Lower leg skin (tissue), 4 donors: ENCODE data around the gene CFL1. TPM values are rescaled to one million over a fixed set of nuclear protein-coding genes. Genes with fewer than 3 reads are reported as not detected.

Experiments
- DNase-seq, 2 donors: peaks; one replicate each; pipeline ENCODE4 v3.0.0-alpha.2; 2019; ENCODE audit warnings: low spot score in 2 of 2
- H3K4me3 ChIP-seq: fragments of 200-600 bp; sonication (generic); 2 replicates; pipeline ENCODE4 v1.5.1; 2017; ENCODE audit warnings: mild to moderate bottlenecking, low read depth; ENCODE audit not compliant: poor library complexity, severe bottlenecking
- POLR2A ChIP-seq, 2 donors: fragments of 450-650 bp; IDR thresholded peaks; one replicate each; pipeline ENCODE4 v1.6.1; 2016 to 2017; ENCODE audit warnings: antibody characterized with exemption in 2 of 2, mild to moderate bottlenecking in 1 of 2, moderate library complexity in 1 of 2
- WGBS, 2 donors: methylation state at CpG; one replicate each; pipeline ENCODE4 v1.1.5; 2018; 5-methylcytosine and 5-hydroxymethylcytosine counted together
- intact Hi-C: fragments of 100-400 bp; cut with DNase I; formaldehyde crosslinking; loops from one replicate; pipeline ENCODE4 v1.15.0; 2023; ENCODE audit warnings: low total_unique reads
- total RNA-seq, 4 donors: library from RNA; depleted of rRNA; stranded (reverse); fragments of >200 nt; gene quantifications; one replicate each; pipeline ENCODE4 v1.1.0, GENCODE V29; 2016
- TF ChIP-seq, protein P1 (sequence below), 3 donors: fragments of 450-650 bp; IDR thresholded peaks; one replicate each; pipeline ENCODE4 v1.5.1; 2016; ENCODE audit warnings: antibody characterized with exemption in 3 of 3, mild to moderate bottlenecking in 3 of 3, moderate library complexity in 2 of 3

CFL1 gene
- total RNA-seq, 4 donors from 2014 or later: 417 to 706 (median 504) TPM

DNA sequence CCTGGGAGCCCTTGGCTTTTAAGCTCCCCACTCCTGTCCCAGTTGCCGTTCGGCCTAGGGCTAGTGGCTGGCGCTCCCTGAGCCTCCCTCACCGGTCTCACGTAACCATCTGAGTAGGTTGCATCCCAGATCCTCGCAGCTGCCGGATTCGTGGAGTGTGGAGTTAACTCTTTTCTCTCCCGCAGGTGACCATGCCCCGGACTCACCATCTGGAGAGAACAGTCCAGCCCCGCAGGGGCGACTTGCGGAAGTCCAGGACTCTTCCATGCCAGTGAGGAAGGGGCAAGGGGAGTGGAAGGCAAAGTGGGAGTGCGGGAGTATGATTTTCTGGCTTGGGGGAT is 3.2 kb upstream of the CFL1 start:
- DNase-seq: peak in 1 of 2 donors; percentile 24
- H3K4me3 ChIP-seq: peak overlapping the region; percentile 49
- TF ChIP-seq, protein P1, sequence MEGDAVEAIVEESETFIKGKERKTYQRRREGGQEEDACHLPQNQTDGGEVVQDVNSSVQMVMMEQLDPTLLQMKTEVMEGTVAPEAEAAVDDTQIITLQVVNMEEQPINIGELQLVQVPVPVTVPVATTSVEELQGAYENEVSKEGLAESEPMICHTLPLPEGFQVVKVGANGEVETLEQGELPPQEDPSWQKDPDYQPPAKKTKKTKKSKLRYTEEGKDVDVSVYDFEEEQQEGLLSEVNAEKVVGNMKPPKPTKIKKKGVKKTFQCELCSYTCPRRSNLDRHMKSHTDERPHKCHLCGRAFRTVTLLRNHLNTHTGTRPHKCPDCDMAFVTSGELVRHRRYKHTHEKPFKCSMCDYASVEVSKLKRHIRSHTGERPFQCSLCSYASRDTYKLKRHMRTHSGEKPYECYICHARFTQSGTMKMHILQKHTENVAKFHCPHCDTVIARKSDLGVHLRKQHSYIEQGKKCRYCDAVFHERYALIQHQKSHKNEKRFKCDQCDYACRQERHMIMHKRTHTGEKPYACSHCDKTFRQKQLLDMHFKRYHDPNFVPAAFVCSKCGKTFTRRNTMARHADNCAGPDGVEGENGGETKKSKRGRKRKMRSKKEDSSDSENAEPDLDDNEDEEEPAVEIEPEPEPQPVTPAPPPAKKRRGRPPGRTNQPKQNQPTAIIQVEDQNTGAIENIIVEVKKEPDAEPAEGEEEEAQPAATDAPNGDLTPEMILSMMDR (IDR thresholded peaks at IDR 0.05): no peak
- no peak for TF ChIP-seq POLR2A (IDR thresholded peaks at IDR 0.05)
- WGBS, 2 donors: 6 to 10% methylated on average over 14 of the region's 14 CpGs
- intact Hi-C loops: no loop called here

DNA sequence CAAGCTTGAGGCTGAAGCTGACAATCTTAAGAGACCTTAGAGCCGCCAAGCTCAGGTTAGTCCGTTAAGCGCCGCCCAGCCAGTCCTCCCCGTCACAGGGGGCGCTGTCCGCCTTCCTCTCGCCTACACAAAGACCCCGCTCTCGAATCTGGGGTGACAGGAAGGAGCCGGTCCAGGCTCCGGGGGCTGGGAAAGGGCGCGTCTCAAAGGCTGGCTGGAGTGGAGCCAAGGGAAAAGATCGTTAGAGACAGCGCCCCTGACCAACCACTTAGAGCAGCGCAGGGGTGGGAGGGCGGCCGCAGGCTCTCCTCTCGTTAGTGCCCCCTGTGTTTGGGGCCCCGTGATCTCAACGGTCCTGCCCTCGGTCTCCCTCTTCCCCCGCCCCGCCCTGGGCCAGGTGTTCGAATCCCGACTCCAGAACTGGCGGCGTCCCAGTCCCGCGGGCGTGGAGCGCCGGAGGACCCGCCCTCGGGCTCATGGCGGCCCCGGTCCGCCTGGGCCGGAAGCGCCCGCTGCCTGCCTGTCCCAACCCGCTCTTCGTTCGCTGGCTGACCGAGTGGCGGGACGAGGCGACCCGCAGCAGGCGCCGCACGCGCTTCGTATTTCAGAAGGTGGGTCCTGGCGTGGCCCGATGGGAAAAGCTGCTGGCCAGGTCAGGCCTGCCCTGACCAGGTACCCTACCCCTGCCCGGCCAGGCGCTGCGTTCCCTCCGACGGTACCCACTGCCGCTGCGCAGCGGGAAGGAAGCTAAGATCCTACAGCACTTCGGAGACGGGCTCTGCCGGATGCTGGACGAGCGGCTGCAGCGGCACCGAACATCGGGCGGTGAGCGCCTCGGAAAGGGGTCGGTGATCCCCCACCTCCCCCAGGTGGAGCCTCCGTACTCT is 2.5 kb upstream of the CFL1 start, which contains the start of gene MUS81:
Gene MUS81 (plus strand): TSS at position 156 of the 887 bp plus-strand sequence. CDS start 321 bp downstream, at position 477.
- 0 to 1% methylated on average over 42 to 44 of the region's 78 CpGs for WGBS, 2 donors
- peak within 1 kb of the TSS; percentile 49 for H3K4me3 ChIP-seq
- peak; percentile 97 to 99 for DNase-seq
- intact Hi-C loops: no loop called here
- TF ChIP-seq, protein P1 (IDR thresholded peaks at IDR 0.05): no peak
- TF ChIP-seq POLR2A (IDR thresholded peaks at IDR 0.05): peak in 1 of 2 donors; percentile 4

DNA sequence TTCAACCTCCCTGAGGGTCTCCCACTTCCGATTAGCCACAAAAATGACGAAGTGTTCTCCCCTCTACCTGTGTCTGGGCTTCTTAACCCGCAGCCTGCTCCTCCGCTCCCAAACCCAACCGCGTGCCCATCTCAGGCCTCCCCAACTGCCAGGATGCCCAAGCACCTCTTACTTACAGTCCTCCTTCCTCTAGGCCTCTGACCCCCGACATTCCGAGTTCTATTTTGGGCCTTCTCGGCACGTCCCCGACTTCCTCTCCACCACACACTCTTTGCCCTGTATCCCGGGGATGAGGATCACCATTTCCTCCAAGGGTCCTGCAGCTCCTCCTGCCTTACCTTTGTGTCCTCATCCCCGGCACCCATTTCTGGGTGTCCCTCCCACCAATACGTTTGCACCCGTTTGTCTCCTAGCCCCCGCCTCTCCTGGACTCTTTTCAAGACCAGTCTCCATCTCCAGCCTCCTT is 1.9 kb upstream of the CFL1 start:
- 0 to 1% methylated on average over 16 of the region's 16 CpGs for WGBS, 2 donors
- peak overlapping the region; percentile 49 for H3K4me3 ChIP-seq
- TF ChIP-seq, protein P1 (IDR thresholded peaks at IDR 0.05): no peak
- no peak for TF ChIP-seq POLR2A (IDR thresholded peaks at IDR 0.05)
- peak in 1 of 2 donors; percentile 91 for DNase-seq
- intact Hi-C loops: no loop called here

DNA sequence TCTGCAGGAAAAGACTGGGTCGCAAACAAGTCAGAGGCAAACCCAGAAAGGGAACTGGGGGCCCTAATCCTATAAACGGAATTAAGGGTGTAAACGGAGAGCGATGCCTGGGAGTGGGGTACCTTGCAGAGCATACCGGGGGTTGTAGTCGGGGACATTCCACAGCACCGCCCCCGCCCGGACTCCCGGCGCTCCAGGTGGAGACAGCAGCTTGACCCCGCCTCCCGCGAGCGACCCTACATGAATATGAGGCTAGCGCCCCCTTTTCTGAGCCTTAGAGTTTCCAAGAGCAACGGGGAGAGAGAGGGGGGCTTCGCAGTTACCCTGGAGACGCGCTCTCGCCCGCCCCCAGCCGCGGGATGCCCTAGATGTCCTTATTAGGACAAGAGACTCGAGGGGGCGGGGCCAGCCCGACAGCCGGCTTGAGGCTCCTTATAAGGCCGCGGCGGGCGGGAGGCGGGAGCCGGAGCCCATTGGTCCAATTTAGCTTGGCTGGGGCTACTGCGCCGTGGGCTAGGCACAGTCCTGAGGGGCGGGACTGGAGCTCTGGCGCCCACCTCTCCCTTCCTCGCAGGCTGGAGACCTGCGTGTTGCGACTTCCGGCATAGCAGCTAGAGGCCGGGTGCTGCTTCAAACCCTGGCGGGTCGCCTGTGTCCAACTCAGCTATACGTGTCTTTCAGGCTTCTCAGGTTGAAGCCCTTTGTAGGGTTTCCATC is 1.3 kb upstream of the CFL1 start:
- H3K4me3 ChIP-seq: peak overlapping the region; percentile 49
- 2% methylated on average over 25 to 46 of the region's 46 CpGs for WGBS, 2 donors
- TF ChIP-seq POLR2A (IDR thresholded peaks at IDR 0.05): peak in 1 of 2 donors; percentile 86
- TF ChIP-seq, protein P1 (IDR thresholded peaks at IDR 0.05): no peak
- DNase-seq: peak; percentile 99 to 100
- intact Hi-C loops: no loop called here

DNA sequence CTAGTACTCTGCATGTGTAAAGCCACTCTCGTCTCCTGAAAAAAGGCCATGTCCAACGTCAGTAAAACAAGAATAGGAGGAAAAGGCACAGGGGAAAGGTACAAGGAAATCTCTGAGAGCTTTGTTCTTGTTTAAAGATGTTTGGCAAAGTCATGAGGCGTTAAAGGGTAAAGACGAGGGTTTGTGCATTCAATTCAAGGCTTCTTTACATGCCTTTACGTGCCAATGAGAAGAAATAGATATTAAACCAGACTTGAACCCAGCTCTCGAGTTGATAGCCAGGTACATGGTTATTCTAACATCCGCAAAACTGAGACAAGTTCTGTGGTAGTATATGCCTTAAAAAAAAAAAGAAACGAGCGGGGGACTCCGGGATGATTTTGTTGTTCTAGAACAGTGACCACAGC is 704 bp upstream of the CFL1 start:
- WGBS, 2 donors: 0 to 1% methylated on average over 10 of the region's 10 CpGs
- intact Hi-C loops: no loop called here
- no peak for TF ChIP-seq POLR2A (IDR thresholded peaks at IDR 0.05)
- TF ChIP-seq, protein P1 (IDR thresholded peaks at IDR 0.05): no peak
- no peak for DNase-seq
- H3K4me3 ChIP-seq: no peak overlapping the region
